GM23338 (cell line): ENCODE results near the gene KMT2C.

Experiments
- CREB1 ChIP-seq: fragments of 250-450 bp; sonication (Bioruptor Pico); IDR thresholded peaks from 2 replicates; pipeline ENCODE4 v1.5.0; 2020; ENCODE audit warnings: low read depth, mild to moderate bottlenecking, moderate library complexity
- EZH2 ChIP-seq: fragments of 200-600 bp; sonication (generic); IDR thresholded peaks from one replicate; pipeline ENCODE4 v1.8.0; 2017; ENCODE audit warnings: antibody characterized with exemption, mild to moderate bottlenecking, low read depth; ENCODE audit not compliant: unreplicated experiment
- EZH2phosphoT487 ChIP-seq: fragments of 200-600 bp; sonication (generic); IDR thresholded peaks from one replicate; pipeline ENCODE4 v1.8.1; 2018; ENCODE audit warnings: antibody characterized with exemption; ENCODE audit not compliant: unreplicated experiment
- JUNB ChIP-seq: IDR thresholded peaks from one replicate; pipeline ENCODE4 v1.6.1; 2016; ENCODE audit warnings: antibody characterized with exemption; ENCODE audit not compliant: unreplicated experiment
- NANOG ChIP-seq: IDR thresholded peaks from 2 replicates; pipeline ENCODE4 v1.6.1; 2016; ENCODE audit warnings: antibody characterized with exemption, borderline replicate concordance
- POLR2AphosphoS5 ChIP-seq: IDR thresholded peaks from 2 replicates; pipeline ENCODE4 v1.6.1; 2016; ENCODE audit warnings: antibody characterized with exemption, low read depth
- STAT1 ChIP-seq: IDR thresholded peaks from one replicate; pipeline ENCODE4 v1.6.1; 2016; ENCODE audit warnings: antibody characterized with exemption; ENCODE audit not compliant: unreplicated experiment
- ZNF114 ChIP-seq: fragments of 250-450 bp; sonication (Bioruptor Pico); IDR thresholded peaks from 2 replicates; pipeline ENCODE4 v1.5.0; 2020; ENCODE audit warnings: mild to moderate bottlenecking, moderate library complexity
- TF ChIP-seq, protein P1 (sequence below), 2 experiments: fragments of 200-600 bp in 1 of 2; sonication (generic) in 1 of 2; conservative IDR thresholded peaks; 2 replicates each; pipeline versions ENCODE4 v1.5.1 to v1.6.1; 2016 to 2017; ENCODE audit warnings: antibody characterized with exemption in 2 of 2, low read depth in 2 of 2, mild to moderate bottlenecking in 2 of 2, moderate library complexity in 1 of 2
- TF ChIP-seq, protein P2 (sequence below): fragments of 250-450 bp; sonication (Bioruptor Pico); IDR thresholded peaks from 2 replicates; pipeline ENCODE4 v1.5.0; 2020; ENCODE audit warnings: mild to moderate bottlenecking, moderate library complexity
- TF ChIP-seq, protein P3 (sequence below): IDR thresholded peaks from 2 replicates; pipeline ENCODE4 v1.6.1; 2016; ENCODE audit warnings: antibody characterized with exemption
- TF ChIP-seq, protein P4 (sequence below): IDR thresholded peaks from one replicate; pipeline ENCODE4 v1.6.1; 2018; ENCODE audit warnings: antibody characterized with exemption; ENCODE audit not compliant: unreplicated experiment

DNA sequence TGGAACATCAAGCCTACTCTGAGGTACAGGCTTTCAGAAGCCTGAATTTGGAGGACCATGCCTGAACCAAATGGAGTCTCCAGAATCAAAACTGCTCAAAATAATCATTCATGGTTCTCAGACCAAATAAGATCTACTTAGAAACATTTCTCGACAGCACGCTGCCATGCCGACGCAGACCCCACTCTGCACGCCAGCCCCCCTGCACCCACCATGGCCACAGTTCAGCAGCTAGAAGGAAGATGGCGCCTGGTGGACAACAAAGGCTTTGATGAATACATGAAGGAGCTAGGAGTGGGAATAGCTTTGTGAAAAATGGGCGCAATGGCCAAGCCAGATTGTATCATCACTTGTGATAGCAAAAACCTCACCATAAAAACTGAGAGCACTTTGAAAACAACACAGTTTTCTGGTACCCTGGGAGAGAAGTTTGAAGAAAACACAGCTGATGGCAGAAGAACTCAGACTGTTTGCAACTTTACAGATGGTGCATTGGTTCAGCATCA lies 6.6 kb upstream of the KMT2C start:
- TF ChIP-seq POLR2AphosphoS5 (no peak), CREB1 (CRISPR knock-in tag) (no peak), EZH2phosphoT487 (no peak), JUNB (no peak), EZH2 (no peak), STAT1 (no peak), ZNF114 (no peak), NANOG (no peak)
- TF ChIP-seq, protein P1, sequence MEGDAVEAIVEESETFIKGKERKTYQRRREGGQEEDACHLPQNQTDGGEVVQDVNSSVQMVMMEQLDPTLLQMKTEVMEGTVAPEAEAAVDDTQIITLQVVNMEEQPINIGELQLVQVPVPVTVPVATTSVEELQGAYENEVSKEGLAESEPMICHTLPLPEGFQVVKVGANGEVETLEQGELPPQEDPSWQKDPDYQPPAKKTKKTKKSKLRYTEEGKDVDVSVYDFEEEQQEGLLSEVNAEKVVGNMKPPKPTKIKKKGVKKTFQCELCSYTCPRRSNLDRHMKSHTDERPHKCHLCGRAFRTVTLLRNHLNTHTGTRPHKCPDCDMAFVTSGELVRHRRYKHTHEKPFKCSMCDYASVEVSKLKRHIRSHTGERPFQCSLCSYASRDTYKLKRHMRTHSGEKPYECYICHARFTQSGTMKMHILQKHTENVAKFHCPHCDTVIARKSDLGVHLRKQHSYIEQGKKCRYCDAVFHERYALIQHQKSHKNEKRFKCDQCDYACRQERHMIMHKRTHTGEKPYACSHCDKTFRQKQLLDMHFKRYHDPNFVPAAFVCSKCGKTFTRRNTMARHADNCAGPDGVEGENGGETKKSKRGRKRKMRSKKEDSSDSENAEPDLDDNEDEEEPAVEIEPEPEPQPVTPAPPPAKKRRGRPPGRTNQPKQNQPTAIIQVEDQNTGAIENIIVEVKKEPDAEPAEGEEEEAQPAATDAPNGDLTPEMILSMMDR (conservative IDR thresholded peaks at IDR 0.05; ENCODE audit: low read depth in 2 of 2), result no peak
- TF ChIP-seq, protein P2, sequence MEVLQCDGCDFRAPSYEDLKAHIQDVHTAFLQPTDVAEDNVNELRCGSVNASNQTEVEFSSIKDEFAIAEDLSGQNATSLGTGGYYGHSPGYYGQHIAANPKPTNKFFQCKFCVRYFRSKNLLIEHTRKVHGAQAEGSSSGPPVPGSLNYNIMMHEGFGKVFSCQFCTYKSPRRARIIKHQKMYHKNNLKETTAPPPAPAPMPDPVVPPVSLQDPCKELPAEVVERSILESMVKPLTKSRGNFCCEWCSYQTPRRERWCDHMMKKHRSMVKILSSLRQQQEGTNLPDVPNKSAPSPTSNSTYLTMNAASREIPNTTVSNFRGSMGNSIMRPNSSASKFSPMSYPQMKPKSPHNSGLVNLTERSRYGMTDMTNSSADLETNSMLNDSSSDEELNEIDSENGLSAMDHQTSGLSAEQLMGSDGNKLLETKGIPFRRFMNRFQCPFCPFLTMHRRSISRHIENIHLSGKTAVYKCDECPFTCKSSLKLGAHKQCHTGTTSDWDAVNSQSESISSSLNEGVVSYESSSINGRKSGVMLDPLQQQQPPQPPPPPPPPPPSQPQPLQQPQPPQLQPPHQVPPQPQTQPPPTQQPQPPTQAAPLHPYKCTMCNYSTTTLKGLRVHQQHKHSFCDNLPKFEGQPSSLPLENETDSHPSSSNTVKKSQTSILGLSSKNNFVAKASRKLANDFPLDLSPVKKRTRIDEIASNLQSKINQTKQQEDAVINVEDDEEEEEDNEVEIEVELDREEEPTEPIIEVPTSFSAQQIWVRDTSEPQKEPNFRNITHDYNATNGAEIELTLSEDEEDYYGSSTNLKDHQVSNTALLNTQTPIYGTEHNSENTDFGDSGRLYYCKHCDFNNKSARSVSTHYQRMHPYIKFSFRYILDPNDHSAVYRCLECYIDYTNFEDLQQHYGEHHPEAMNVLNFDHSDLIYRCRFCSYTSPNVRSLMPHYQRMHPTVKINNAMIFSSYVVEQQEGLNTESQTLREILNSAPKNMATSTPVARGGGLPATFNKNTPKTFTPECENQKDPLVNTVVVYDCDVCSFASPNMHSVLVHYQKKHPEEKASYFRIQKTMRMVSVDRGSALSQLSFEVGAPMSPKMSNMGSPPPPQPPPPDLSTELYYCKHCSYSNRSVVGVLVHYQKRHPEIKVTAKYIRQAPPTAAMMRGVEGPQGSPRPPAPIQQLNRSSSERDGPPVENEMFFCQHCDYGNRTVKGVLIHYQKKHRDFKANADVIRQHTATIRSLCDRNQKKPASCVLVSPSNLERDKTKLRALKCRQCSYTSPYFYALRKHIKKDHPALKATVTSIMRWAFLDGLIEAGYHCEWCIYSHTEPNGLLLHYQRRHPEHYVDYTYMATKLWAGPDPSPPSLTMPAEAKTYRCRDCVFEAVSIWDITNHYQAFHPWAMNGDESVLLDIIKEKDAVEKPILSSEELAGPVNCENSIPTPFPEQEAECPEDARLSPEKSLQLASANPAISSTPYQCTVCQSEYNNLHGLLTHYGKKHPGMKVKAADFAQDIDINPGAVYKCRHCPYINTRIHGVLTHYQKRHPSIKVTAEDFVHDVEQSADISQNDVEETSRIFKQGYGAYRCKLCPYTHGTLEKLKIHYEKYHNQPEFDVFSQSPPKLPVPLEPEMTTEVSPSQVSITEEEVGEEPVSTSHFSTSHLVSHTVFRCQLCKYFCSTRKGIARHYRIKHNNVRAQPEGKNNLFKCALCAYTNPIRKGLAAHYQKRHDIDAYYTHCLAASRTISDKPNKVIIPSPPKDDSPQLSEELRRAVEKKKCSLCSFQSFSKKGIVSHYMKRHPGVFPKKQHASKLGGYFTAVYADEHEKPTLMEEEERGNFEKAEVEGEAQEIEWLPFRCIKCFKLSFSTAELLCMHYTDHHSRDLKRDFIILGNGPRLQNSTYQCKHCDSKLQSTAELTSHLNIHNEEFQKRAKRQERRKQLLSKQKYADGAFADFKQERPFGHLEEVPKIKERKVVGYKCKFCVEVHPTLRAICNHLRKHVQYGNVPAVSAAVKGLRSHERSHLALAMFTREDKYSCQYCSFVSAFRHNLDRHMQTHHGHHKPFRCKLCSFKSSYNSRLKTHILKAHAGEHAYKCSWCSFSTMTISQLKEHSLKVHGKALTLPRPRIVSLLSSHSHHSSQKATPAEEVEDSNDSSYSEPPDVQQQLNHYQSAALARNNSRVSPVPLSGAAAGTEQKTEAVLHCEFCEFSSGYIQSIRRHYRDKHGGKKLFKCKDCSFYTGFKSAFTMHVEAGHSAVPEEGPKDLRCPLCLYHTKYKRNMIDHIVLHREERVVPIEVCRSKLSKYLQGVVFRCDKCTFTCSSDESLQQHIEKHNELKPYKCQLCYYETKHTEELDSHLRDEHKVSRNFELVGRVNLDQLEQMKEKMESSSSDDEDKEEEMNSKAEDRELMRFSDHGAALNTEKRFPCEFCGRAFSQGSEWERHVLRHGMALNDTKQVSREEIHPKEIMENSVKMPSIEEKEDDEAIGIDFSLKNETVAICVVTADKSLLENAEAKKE (CRISPR knock-in tag), result no peak
- TF ChIP-seq, protein P3, sequence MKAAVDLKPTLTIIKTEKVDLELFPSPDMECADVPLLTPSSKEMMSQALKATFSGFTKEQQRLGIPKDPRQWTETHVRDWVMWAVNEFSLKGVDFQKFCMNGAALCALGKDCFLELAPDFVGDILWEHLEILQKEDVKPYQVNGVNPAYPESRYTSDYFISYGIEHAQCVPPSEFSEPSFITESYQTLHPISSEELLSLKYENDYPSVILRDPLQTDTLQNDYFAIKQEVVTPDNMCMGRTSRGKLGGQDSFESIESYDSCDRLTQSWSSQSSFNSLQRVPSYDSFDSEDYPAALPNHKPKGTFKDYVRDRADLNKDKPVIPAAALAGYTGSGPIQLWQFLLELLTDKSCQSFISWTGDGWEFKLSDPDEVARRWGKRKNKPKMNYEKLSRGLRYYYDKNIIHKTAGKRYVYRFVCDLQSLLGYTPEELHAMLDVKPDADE, result no peak
- TF ChIP-seq, protein P4, sequence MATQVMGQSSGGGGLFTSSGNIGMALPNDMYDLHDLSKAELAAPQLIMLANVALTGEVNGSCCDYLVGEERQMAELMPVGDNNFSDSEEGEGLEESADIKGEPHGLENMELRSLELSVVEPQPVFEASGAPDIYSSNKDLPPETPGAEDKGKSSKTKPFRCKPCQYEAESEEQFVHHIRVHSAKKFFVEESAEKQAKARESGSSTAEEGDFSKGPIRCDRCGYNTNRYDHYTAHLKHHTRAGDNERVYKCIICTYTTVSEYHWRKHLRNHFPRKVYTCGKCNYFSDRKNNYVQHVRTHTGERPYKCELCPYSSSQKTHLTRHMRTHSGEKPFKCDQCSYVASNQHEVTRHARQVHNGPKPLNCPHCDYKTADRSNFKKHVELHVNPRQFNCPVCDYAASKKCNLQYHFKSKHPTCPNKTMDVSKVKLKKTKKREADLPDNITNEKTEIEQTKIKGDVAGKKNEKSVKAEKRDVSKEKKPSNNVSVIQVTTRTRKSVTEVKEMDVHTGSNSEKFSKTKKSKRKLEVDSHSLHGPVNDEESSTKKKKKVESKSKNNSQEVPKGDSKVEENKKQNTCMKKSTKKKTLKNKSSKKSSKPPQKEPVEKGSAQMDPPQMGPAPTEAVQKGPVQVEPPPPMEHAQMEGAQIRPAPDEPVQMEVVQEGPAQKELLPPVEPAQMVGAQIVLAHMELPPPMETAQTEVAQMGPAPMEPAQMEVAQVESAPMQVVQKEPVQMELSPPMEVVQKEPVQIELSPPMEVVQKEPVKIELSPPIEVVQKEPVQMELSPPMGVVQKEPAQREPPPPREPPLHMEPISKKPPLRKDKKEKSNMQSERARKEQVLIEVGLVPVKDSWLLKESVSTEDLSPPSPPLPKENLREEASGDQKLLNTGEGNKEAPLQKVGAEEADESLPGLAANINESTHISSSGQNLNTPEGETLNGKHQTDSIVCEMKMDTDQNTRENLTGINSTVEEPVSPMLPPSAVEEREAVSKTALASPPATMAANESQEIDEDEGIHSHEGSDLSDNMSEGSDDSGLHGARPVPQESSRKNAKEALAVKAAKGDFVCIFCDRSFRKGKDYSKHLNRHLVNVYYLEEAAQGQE, result no peak
